HCT116 (cell line): ENCODE results near the gene RGL2. TPM values are rescaled to one million over a fixed set of nuclear protein-coding genes. Genes with fewer than 3 reads are reported as not detected.
A peak's percentile ranks its signal among the peaks of the same experiment; 100 is the strongest.

Source experiments
- ATAC-seq: fragments of 200-7000 bp; cut with Tn5 transposase; 2 replicates; pipeline ENCODE4 v1.9.1; 2020; ENCODE audit warnings: mild to moderate bottlenecking, moderate library complexity
- BruUV-seq: library from RNA; stranded (reverse); fragments of 400-500 nt; replicated peaks from 2 replicates; lab custom pipeline; 2021; lab: Mats Ljungman, UMichigan
- CTCF ChIA-PET: fragments of 300-600 bp; sonication (Branson Sonifier 250); formaldehyde crosslinking; loops from one replicate; lab custom pipeline; 2021; ENCODE audit warnings: antibody characterized with exemption; lab: Charles Lee
- POLR2A ChIA-PET: fragments of 300-600, 350-600 bp; sonication (Branson Sonifier 250); formaldehyde crosslinking; loops from one replicate; lab custom pipeline; 2021; ENCODE audit warnings: antibody characterized with exemption; lab: Charles Lee
- RAD21 ChIA-PET, 2 experiments: fragments of 300-600 bp; sonication (Branson Sonifier 250); formaldehyde crosslinking; loops; one replicate each; lab custom pipeline; 2023; ENCODE audit warnings: low total read pairs in 2 of 2; ENCODE audit not compliant: uncharacterized antibody in 2 of 2, unreplicated experiment in 2 of 2, low non-redundant PET in 1 of 2; lab: Charles Lee
- DNase-seq: peaks from one replicate; pipeline ENCODE4 v3.0.0-alpha.2; 2010; ENCODE audit warnings: low read depth, low spot score
- H2AFZ ChIP-seq: fragments of 200-600 bp; shearing (Covaris generic), sonication (generic); 2 replicates; pipeline ENCODE4 v1.6.1; 2017; ENCODE audit warnings: low read depth, mixed run types, mixed read lengths, antibody characterized with exemption, low read length; ENCODE audit not compliant: poor library complexity, severe bottlenecking
- H3K27ac ChIP-seq: 2 replicates; pipeline ENCODE4 v1.5.1; 2012; ENCODE audit warnings: low read depth, low read length
- H3K27me3 ChIP-seq: fragments of 200-600 bp; sonication (generic); 2 replicates; pipeline ENCODE4 v1.6.1; 2016; ENCODE audit warnings: mixed run types, low read length, mixed read lengths; ENCODE audit not compliant: insufficient read depth
- H3K36me3 ChIP-seq, 2 experiments: fragments of 200-500 bp in 1 of 2; fragments of 200-600 bp in 1 of 2; sonication (Bioruptor generic) in 1 of 2; sonication (generic) in 1 of 2; 2 replicates each; pipeline versions ENCODE4 v1.5.1 to v1.6.1; 2014 to 2016; ENCODE audit warnings: low read length in 2 of 2, inconsistent platforms in 1 of 2, mixed read lengths in 1 of 2, mixed run types in 1 of 2; ENCODE audit not compliant: insufficient read depth in 2 of 2, control insufficient read depth in 1 of 2
- H3K4me1 ChIP-seq, 2 experiments: fragments of 200-600 bp in 1 of 2; sonication (generic) in 1 of 2; 2 replicates each; pipeline versions ENCODE4 v1.5.1 to v1.6.1; 2012 to 2017; ENCODE audit warnings: low read length in 2 of 2, inconsistent platforms in 1 of 2, mild to moderate bottlenecking in 1 of 2, mixed read lengths in 1 of 2, mixed run types in 1 of 2, moderate library complexity in 1 of 2; ENCODE audit not compliant: insufficient read depth in 2 of 2, control insufficient read depth in 1 of 2
- H3K4me2 ChIP-seq: fragments of 200-600 bp; sonication (generic); 2 replicates; pipeline ENCODE4 v1.6.1; 2017; ENCODE audit warnings: mixed run types, low read length, mixed read lengths
- H3K4me3 ChIP-seq, 2 experiments: fragments of 200-600 bp in 1 of 2; sonication (generic) in 1 of 2; replicated peaks in 1 of 2; 2 replicates each; pipeline ENCODE4 v1.5.1; 2011 to 2016; ENCODE audit warnings: low read length in 2 of 2, control low read depth in 1 of 2, low read depth in 1 of 2, mild to moderate bottlenecking in 1 of 2, mixed read lengths in 1 of 2, mixed run types in 1 of 2
- H3K79me2 ChIP-seq: fragments of 200-600 bp; sonication (generic); 2 replicates; pipeline ENCODE4 v1.6.1; 2017; ENCODE audit warnings: mild to moderate bottlenecking, mixed run types, low read length, moderate library complexity, mixed read lengths; ENCODE audit not compliant: insufficient read depth
- H3K9ac ChIP-seq: fragments of 200-600 bp; sonication (generic); 2 replicates; pipeline ENCODE4 v1.6.1; 2016; ENCODE audit warnings: low read length, mixed read lengths
- H3K9me2 ChIP-seq: fragments of 200-600 bp; sonication (generic), shearing (Covaris generic); 2 replicates; pipeline ENCODE4 v1.6.1; 2017; ENCODE audit warnings: mixed run types, mild to moderate bottlenecking, moderate library complexity; ENCODE audit not compliant: insufficient read depth
- H3K9me3 ChIP-seq, 2 experiments: fragments of 200-500 bp in 1 of 2; fragments of 200-600 bp in 1 of 2; sonication (Bioruptor generic) in 1 of 2; sonication (generic) in 1 of 2; 2 replicates each; pipeline ENCODE4 v1.6.1; 2014 to 2017; ENCODE audit warnings: low read length in 2 of 2, mixed read lengths in 2 of 2, inconsistent platforms in 1 of 2, low read depth in 1 of 2, mild to moderate bottlenecking in 1 of 2, mixed run types in 1 of 2, moderate library complexity in 1 of 2; ENCODE audit not compliant: control insufficient read depth in 1 of 2, insufficient read depth in 1 of 2
- H4K20me1 ChIP-seq: fragments of 200-600 bp; sonication (generic), shearing (Covaris generic); 2 replicates; pipeline ENCODE4 v1.6.1; 2017; ENCODE audit warnings: mixed run types, mild to moderate bottlenecking, moderate library complexity; ENCODE audit not compliant: insufficient read depth
- CEBPB ChIP-seq: IDR thresholded peaks from 2 replicates; pipeline ENCODE4 v1.6.1; 2012; ENCODE audit warnings: low read depth
- ELF1 ChIP-seq: IDR thresholded peaks from 2 replicates; pipeline ENCODE4 v1.6.1; 2012; ENCODE audit warnings: low read depth, borderline replicate concordance
- EZH2phosphoT487 ChIP-seq: fragments of 200-600 bp; IDR thresholded peaks from 2 replicates; pipeline ENCODE4 v1.6.1; 2018; ENCODE audit warnings: antibody characterized with exemption, borderline replicate concordance
- FOSL1 ChIP-seq: IDR thresholded peaks from 2 replicates; pipeline ENCODE4 v1.6.1; 2012; ENCODE audit warnings: low read depth
- JUND ChIP-seq: IDR thresholded peaks from 2 replicates; pipeline ENCODE4 v1.6.1; 2012
- POLR2A ChIP-seq: IDR thresholded peaks from 2 replicates; pipeline ENCODE4 v1.7.0; 2011; ENCODE audit warnings: borderline replicate concordance; ENCODE audit not compliant: insufficient read depth, insufficient read length; ENCODE audit errors: extremely low read depth
- POLR2AphosphoS5 ChIP-seq: IDR thresholded peaks from 2 replicates; pipeline ENCODE4 v1.6.1; 2011; ENCODE audit warnings: mild to moderate bottlenecking, low read depth, low read length, moderate library complexity
- RAD21 ChIP-seq: IDR thresholded peaks from 2 replicates; pipeline ENCODE4 v1.6.1; 2012; ENCODE audit warnings: low read depth, mild to moderate bottlenecking
- SIN3A ChIP-seq: IDR thresholded peaks from 2 replicates; pipeline ENCODE4 v1.6.1; 2012; ENCODE audit warnings: low read depth
- SP1 ChIP-seq: IDR thresholded peaks from 2 replicates; pipeline ENCODE4 v1.6.1; 2012; ENCODE audit warnings: low read depth
- SRF ChIP-seq: IDR thresholded peaks from 2 replicates; pipeline ENCODE4 v1.6.1; 2012; ENCODE audit warnings: low read depth
- TCF7L2 ChIP-seq: IDR thresholded peaks from 2 replicates; pipeline ENCODE4 v1.7.0; 2011; ENCODE audit warnings: borderline replicate concordance, inconsistent platforms; ENCODE audit not compliant: insufficient read depth, insufficient read length; ENCODE audit errors: extremely low read depth
- YY1 ChIP-seq: IDR thresholded peaks from 2 replicates; pipeline ENCODE4 v1.6.1; 2011; ENCODE audit warnings: low read length, low read depth, moderate library complexity, mild to moderate bottlenecking; ENCODE audit not compliant: insufficient replicate concordance; ENCODE audit errors: extremely low read depth
- ZFX ChIP-seq: fragments of 450-650 bp; IDR thresholded peaks from 2 replicates; pipeline ENCODE4 v1.6.1; 2017
- ZNF274 ChIP-seq: fragments of 200-500 bp; sonication (Bioruptor generic); IDR thresholded peaks from 2 replicates; pipeline ENCODE4 v1.6.1; 2014; ENCODE audit warnings: mild to moderate bottlenecking, low read depth, low read length, inconsistent platforms
- intact Hi-C: fragments of 100-400 bp; cut with micrococcal nuclease; formaldehyde crosslinking; loops from 2 replicates; pipeline ENCODE4 v1.10.0; 2022
- total RNA-seq: library from RNA; stranded (reverse); gene quantifications from one replicate; pipeline ENCODE4 v1.2.1, GENCODE V29; 2021; ENCODE audit not compliant: unreplicated experiment
- TF ChIP-seq, protein P1 (sequence below): IDR thresholded peaks from 2 replicates; pipeline ENCODE4 v1.6.1; 2011; ENCODE audit warnings: mild to moderate bottlenecking, low read length, moderate library complexity; ENCODE audit not compliant: insufficient replicate concordance; ENCODE audit errors: extremely low read depth
- TF ChIP-seq, protein P2 (sequence below), 3 experiments: fragments of 200-600 bp in 1 of 3; sonication (generic) in 1 of 3; IDR thresholded peaks in 2 of 3; conservative IDR thresholded peaks in 1 of 3; 2 replicates each; pipeline ENCODE4 v1.5.1; 2012 to 2017; ENCODE audit warnings: low read depth in 2 of 3, low read length in 2 of 3, antibody characterized with exemption in 1 of 3, borderline replicate concordance in 1 of 3, control low read depth in 1 of 3, mild to moderate bottlenecking in 1 of 3, mixed read lengths in 1 of 3, mixed run types in 1 of 3, moderate library complexity in 1 of 3; ENCODE audit not compliant: insufficient read depth in 1 of 3
- TF ChIP-seq, protein P3 (sequence below): IDR thresholded peaks from 2 replicates; pipeline ENCODE4 v1.6.1; 2012
- TF ChIP-seq, protein P4 (sequence below): IDR thresholded peaks from 2 replicates; pipeline ENCODE4 v1.6.1; 2012; ENCODE audit warnings: low read depth

The RGL2 gene
- total RNA-seq, 1 experiment from 2014 or later = 53.4 TPM

DNA sequence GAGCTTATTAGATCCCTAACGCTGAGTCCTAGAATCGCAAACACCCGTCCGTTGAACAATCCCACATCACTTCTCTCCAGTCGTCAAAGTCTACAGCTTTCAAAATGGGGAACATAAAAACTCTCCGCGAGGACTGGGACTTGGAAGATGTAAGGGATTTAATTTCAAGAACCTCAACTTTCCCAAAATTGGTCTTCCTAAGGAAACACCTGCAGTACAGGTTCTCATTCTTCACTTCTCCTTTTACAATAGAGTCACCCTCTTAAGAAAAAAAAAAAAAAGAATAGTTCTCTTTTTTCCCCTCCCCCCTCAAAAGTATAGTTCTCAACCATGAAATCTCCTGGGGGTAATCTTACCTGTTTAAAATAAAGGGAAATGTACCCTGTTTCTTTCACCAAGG is 25.4 kb upstream of the RGL2 start:
- intact Hi-C loops = no loop called here
- no peaks in the 10 kb centered on the region for H3K9me3 ChIP-seq
- H4K20me1 ChIP-seq = no peaks in the 10 kb centered on the region
- H3K4me2 ChIP-seq = peak overlapping the region; percentile 100
- TF ChIP-seq, protein P1, sequence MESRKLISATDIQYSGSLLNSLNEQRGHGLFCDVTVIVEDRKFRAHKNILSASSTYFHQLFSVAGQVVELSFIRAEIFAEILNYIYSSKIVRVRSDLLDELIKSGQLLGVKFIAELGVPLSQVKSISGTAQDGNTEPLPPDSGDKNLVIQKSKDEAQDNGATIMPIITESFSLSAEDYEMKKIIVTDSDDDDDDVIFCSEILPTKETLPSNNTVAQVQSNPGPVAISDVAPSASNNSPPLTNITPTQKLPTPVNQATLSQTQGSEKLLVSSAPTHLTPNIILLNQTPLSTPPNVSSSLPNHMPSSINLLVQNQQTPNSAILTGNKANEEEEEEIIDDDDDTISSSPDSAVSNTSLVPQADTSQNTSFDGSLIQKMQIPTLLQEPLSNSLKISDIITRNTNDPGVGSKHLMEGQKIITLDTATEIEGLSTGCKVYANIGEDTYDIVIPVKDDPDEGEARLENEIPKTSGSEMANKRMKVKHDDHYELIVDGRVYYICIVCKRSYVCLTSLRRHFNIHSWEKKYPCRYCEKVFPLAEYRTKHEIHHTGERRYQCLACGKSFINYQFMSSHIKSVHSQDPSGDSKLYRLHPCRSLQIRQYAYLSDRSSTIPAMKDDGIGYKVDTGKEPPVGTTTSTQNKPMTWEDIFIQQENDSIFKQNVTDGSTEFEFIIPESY = no peak
- TF ChIP-seq SIN3A (no peak), FOSL1 (no peak), ELF1 (no peak), SP1 (no peak), POLR2A (no peak), EZH2phosphoT487 (no peak), RAD21 (no peak), ZFX (no peak), YY1 (no peak), ZNF274 (no peak), CEBPB (no peak), JUND (no peak), TCF7L2 (no peak), SRF (no peak), POLR2AphosphoS5 (no peak)
- TF ChIP-seq, protein P2, sequence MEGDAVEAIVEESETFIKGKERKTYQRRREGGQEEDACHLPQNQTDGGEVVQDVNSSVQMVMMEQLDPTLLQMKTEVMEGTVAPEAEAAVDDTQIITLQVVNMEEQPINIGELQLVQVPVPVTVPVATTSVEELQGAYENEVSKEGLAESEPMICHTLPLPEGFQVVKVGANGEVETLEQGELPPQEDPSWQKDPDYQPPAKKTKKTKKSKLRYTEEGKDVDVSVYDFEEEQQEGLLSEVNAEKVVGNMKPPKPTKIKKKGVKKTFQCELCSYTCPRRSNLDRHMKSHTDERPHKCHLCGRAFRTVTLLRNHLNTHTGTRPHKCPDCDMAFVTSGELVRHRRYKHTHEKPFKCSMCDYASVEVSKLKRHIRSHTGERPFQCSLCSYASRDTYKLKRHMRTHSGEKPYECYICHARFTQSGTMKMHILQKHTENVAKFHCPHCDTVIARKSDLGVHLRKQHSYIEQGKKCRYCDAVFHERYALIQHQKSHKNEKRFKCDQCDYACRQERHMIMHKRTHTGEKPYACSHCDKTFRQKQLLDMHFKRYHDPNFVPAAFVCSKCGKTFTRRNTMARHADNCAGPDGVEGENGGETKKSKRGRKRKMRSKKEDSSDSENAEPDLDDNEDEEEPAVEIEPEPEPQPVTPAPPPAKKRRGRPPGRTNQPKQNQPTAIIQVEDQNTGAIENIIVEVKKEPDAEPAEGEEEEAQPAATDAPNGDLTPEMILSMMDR (IDR thresholded peaks at IDR 0.05 in 2 of 3, conservative IDR thresholded peaks at IDR 0.05 in 1 of 3; ENCODE audit: borderline replicate concordance in 1 of 3, insufficient read depth in 1 of 3, low read depth in 2 of 3, low read length in 2 of 3) = no peak
- TF ChIP-seq, protein P3, sequence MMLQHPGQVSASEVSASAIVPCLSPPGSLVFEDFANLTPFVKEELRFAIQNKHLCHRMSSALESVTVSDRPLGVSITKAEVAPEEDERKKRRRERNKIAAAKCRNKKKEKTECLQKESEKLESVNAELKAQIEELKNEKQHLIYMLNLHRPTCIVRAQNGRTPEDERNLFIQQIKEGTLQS = no peak
- TF ChIP-seq, protein P4, sequence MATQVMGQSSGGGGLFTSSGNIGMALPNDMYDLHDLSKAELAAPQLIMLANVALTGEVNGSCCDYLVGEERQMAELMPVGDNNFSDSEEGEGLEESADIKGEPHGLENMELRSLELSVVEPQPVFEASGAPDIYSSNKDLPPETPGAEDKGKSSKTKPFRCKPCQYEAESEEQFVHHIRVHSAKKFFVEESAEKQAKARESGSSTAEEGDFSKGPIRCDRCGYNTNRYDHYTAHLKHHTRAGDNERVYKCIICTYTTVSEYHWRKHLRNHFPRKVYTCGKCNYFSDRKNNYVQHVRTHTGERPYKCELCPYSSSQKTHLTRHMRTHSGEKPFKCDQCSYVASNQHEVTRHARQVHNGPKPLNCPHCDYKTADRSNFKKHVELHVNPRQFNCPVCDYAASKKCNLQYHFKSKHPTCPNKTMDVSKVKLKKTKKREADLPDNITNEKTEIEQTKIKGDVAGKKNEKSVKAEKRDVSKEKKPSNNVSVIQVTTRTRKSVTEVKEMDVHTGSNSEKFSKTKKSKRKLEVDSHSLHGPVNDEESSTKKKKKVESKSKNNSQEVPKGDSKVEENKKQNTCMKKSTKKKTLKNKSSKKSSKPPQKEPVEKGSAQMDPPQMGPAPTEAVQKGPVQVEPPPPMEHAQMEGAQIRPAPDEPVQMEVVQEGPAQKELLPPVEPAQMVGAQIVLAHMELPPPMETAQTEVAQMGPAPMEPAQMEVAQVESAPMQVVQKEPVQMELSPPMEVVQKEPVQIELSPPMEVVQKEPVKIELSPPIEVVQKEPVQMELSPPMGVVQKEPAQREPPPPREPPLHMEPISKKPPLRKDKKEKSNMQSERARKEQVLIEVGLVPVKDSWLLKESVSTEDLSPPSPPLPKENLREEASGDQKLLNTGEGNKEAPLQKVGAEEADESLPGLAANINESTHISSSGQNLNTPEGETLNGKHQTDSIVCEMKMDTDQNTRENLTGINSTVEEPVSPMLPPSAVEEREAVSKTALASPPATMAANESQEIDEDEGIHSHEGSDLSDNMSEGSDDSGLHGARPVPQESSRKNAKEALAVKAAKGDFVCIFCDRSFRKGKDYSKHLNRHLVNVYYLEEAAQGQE = no peak
- TF ChIP-seq, all 23 proteins: peak for 0
- H3K27ac ChIP-seq = no peak overlapping the region
- H3K4me1 ChIP-seq = peaks cover 19 to 49% of the 10 kb centered on the region in 2 experiments
- H3K9ac ChIP-seq = peak overlapping the region; percentile 94
- peak overlapping the region; percentile 86 to 92 for H3K4me3 ChIP-seq
- no peak for ATAC-seq
- BruUV-seq = no TSS peak
- DNase-seq = no peak
- H3K79me2 ChIP-seq = peaks cover 36% of the 10 kb centered on the region
- POLR2A ChIA-PET = no interaction called here
- peaks cover 17 to 23% of the 10 kb centered on the region in 2 experiments; a peak in 3 of 4 replicates for H3K36me3 ChIP-seq
- RAD21 ChIA-PET = no interaction called here
- H3K27me3 ChIP-seq = no peaks in the 10 kb centered on the region
- CTCF ChIA-PET = no interaction called here
- H2AFZ ChIP-seq = no peak overlapping the region
- no peaks in the 10 kb centered on the region for H3K9me2 ChIP-seq
